Peyer's patch (tissue), 4 donors: ENCODE results near the gene GNG4. TPM values are rescaled to one million over a fixed set of nuclear protein-coding genes. Genes with fewer than 3 reads are reported as not detected.

Experiments
- DNase-seq, 3 donors: peaks; one replicate each; pipeline ENCODE4 v3.0.0-alpha.2; 2017 to 2019
- H3K27ac ChIP-seq, 4 donors: fragments of 200-600 bp; sonication (generic); one replicate each; pipeline ENCODE4 v1.5.1; 2016 to 2019
- H3K27me3 ChIP-seq, 2 donors: fragments of 200-600 bp; sonication (generic); one replicate each; pipeline ENCODE4 v1.5.1; 2019
- H3K36me3 ChIP-seq, 3 donors: fragments of 200-600 bp; sonication (generic); one replicate each; pipeline ENCODE4 v1.5.1; 2016 to 2019
- H3K4me1 ChIP-seq, 4 donors: fragments of 200-600 bp; sonication (generic); one replicate each; pipeline ENCODE4 v1.5.1; 2016 to 2019
- H3K4me3 ChIP-seq, 4 donors: fragments of 200-600 bp; sonication (generic); 1 replicate in 3 of 4; 2 replicates in 1 of 4; pipeline ENCODE4 v1.5.1; 2016 to 2019; ENCODE audit warnings: mild to moderate bottlenecking in 1 of 4
- H3K9me3 ChIP-seq, 4 donors: fragments of 200-600 bp; sonication (generic); one replicate each; pipeline ENCODE4 v1.5.1; 2016 to 2019; ENCODE audit warnings: mild to moderate bottlenecking in 1 of 4
- POLR2A ChIP-seq, 2 donors: fragments of 450-650 bp; IDR thresholded peaks; one replicate each; pipeline ENCODE4 v1.5.1; 2017; ENCODE audit warnings: antibody characterized with exemption in 2 of 2, mild to moderate bottlenecking in 2 of 2, moderate library complexity in 2 of 2
- total RNA-seq, 4 donors: library from RNA; depleted of rRNA; stranded (reverse); fragments of >200 nt; gene quantifications; one replicate each; pipeline ENCODE4 v1.1.0, GENCODE V29; 2016
- TF ChIP-seq, protein P1 (sequence below), 6 experiments: fragments of 450-650 bp in 4 of 6; fragments of 200-600 bp in 2 of 6; sonication (generic) in 1 of 6; IDR thresholded peaks; one replicate each; pipeline ENCODE4 v1.5.1; 2017 to 2019; ENCODE audit warnings: antibody characterized with exemption in 6 of 6, mild to moderate bottlenecking in 3 of 6, moderate library complexity in 1 of 6

Gene GNG4
- total RNA-seq, 4 donors from 2014 or later = 1.6 to 9.1 (median 2.9) TPM

GRCh38 chr1:235513495-235514366 is 135.9 kb downstream of the GNG4 start:
- Histone ChIP-seq H3K27me3 (no peaks in the 10 kb centered on the region), H3K9me3 (no peaks in the 10 kb centered on the region), H3K4me1 (no peaks in the 10 kb centered on the region), H3K4me3 (no peak overlapping the region), H3K27ac (no peak overlapping the region), H3K36me3 (no peaks in the 10 kb centered on the region)
- TF ChIP-seq, protein P1, sequence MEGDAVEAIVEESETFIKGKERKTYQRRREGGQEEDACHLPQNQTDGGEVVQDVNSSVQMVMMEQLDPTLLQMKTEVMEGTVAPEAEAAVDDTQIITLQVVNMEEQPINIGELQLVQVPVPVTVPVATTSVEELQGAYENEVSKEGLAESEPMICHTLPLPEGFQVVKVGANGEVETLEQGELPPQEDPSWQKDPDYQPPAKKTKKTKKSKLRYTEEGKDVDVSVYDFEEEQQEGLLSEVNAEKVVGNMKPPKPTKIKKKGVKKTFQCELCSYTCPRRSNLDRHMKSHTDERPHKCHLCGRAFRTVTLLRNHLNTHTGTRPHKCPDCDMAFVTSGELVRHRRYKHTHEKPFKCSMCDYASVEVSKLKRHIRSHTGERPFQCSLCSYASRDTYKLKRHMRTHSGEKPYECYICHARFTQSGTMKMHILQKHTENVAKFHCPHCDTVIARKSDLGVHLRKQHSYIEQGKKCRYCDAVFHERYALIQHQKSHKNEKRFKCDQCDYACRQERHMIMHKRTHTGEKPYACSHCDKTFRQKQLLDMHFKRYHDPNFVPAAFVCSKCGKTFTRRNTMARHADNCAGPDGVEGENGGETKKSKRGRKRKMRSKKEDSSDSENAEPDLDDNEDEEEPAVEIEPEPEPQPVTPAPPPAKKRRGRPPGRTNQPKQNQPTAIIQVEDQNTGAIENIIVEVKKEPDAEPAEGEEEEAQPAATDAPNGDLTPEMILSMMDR (IDR thresholded peaks at IDR 0.05) = peak; percentile 84 to 96 (median 89)
- no peak for TF ChIP-seq POLR2A (IDR thresholded peaks at IDR 0.05)
- DNase-seq = peak in 1 of 3 donors; percentile 53

- no peak for DNase-seq
- Histone ChIP-seq H3K4me3 (no peak overlapping the region), H3K27me3 (no peaks in the 10 kb centered on the region), H3K4me1 (no peaks in the 10 kb centered on the region), H3K27ac (no peak overlapping the region), H3K9me3 (no peaks in the 10 kb centered on the region), H3K36me3 (no peaks in the 10 kb centered on the region)
- no peak for TF ChIP-seq POLR2A (IDR thresholded peaks at IDR 0.05)
- TF ChIP-seq, protein P1 (IDR thresholded peaks at IDR 0.05) = no peak
Observed at GRCh38 chr1:235511470-235512240, 137.9 kb downstream of the GNG4 start.

DNA sequence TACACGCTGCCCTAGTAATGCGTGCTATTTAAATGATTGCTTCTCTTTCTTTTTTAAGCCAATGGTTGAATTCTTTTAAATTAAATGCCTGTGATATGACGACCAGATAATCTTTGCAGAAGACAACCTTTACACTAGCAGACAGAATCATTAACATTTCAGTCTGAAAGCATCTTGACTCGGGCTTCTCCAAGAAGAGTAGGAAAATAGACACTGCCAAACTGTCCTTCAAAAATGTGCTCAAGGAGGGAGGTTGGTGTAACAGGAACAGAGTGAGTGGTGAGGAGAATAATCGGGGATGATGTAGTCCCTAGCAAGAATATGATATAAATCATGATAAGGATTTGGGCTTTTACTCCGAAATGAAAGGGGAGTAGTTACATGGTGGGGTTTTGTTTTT is 138.8 kb downstream of the GNG4 start:
- no peak for TF ChIP-seq POLR2A (IDR thresholded peaks at IDR 0.05)
- TF ChIP-seq, protein P1 (IDR thresholded peaks at IDR 0.05) = no peak
- Histone ChIP-seq H3K27me3 (no peaks in the 10 kb centered on the region), H3K9me3 (no peaks in the 10 kb centered on the region), H3K4me1 (peaks cover 0 to 3% (median 0%) of the 10 kb centered on the region in 4 donors), H3K4me3 (no peak overlapping the region), H3K36me3 (no peaks in the 10 kb centered on the region), H3K27ac (no peak overlapping the region)
- no peak for DNase-seq

DNA sequence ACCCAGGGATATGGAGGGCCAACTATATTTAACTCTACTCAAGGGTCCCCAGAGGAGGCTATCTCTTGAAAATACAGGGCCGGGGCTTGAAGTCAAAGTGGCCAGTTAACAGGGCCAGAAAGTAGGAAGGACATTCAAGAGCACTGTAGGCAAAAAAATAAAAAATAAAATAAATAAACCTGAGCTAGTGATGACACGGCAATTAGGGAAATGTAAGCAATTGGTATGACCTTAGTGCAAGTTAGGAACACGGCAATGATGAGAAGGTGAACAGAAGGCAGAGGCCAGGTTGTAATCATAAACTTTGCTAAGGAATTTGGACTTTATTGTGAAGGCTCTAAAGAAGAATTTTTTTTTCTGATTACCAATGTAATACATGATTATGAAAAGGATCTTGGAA is 142.0 kb downstream of the GNG4 start:
- Histone ChIP-seq H3K4me3 (no peak overlapping the region), H3K27me3 (no peaks in the 10 kb centered on the region), H3K4me1 (peaks cover 0 to 6% (median 0%) of the 10 kb centered on the region in 4 donors), H3K36me3 (no peaks in the 10 kb centered on the region), H3K27ac (no peak overlapping the region), H3K9me3 (no peaks in the 10 kb centered on the region)
- no peak for DNase-seq
- no peak for TF ChIP-seq POLR2A (IDR thresholded peaks at IDR 0.05)
- TF ChIP-seq, protein P1 (IDR thresholded peaks at IDR 0.05) = no peak

GRCh38 chr1:235504494-235505222 is 144.9 kb downstream of the GNG4 start:
- TF ChIP-seq, protein P1 (IDR thresholded peaks at IDR 0.05) = peak; percentile 69 to 97 (median 93)
- TF ChIP-seq POLR2A (IDR thresholded peaks at IDR 0.05) = peak; percentile 46 to 76
- H3K4me1 ChIP-seq = peaks cover 0 to 14% (median 0%) of the 10 kb centered on the region in 4 donors
- H3K4me3 ChIP-seq = peak overlapping the region; percentile 67 to 96 (median 84)
- no peaks in the 10 kb centered on the region for H3K9me3 ChIP-seq
- H3K27ac ChIP-seq = peak overlapping the region; percentile 93 to 97 (median 95)
- peak; percentile 99 to 100 (median 100) for DNase-seq
- no peaks in the 10 kb centered on the region for H3K27me3 ChIP-seq
- H3K36me3 ChIP-seq = no peaks in the 10 kb centered on the region
